G401 (cell line): ENCODE results near the gene GNAI2. TPM values are rescaled to one million over a fixed set of nuclear protein-coding genes. Genes with fewer than 3 reads are reported as not detected.
A peak's percentile ranks its signal among the peaks of the same experiment; 100 is the strongest.
"Not testable (repeated sequence)": the region's sequence is repeated elsewhere in the genome, so short reads cannot be mapped to it uniquely, and the experiment has no call there.

ENCODE experiments used
- DNase-seq: peaks from one replicate; pipeline ENCODE4 v3.0.0-alpha.2; 2015; ENCODE audit warnings: low spot score
- in situ Hi-C: cut with HindIII; loops from 2 replicates; pipeline ENCODE4 v1.10.0; 2016; ENCODE audit warnings: low sequenced_read_pairs, mixed read lengths
- total RNA-seq: library from RNA; depleted of rRNA; stranded (reverse); fragments of >200 nt; shearing (Covaris generic); gene quantifications from 2 replicates; pipeline ENCODE4 v1.2.3, GENCODE V29; 2014

Gene GNAI2
- total RNA-seq, 1 experiment from 2014 or later: 104 TPM

- no peak for DNase-seq
- in situ Hi-C loops: no loop called here
These were observed 15.0 kb upstream of the GNAI2 start for GRCh38 chr3:50221051-50221410.

GRCh38 chr3:50221411-50222168, 14.4 kb upstream of the GNAI2 start:
- in situ Hi-C loops: no loop called here
- no peak for DNase-seq

- DNase-seq: no peak
- in situ Hi-C loops: no loop called here
These were observed 13.9 kb upstream of the GNAI2 start for GRCh38 chr3:50222169-50222528.

GRCh38 chr3:50224639-50225038, 11.4 kb upstream of the GNAI2 start:
- in situ Hi-C loops: no loop called here
- no peak for DNase-seq

GRCh38 chr3:50226888-50227389, 9.1 kb upstream of the GNAI2 start:
- in situ Hi-C loops: no loop called here
- DNase-seq: peak; percentile 59

- in situ Hi-C loops: no loop called here
- peak; percentile 92 for DNase-seq
These were observed 8.4 kb upstream of the GNAI2 start for GRCh38 chr3:50227390-50228183.

- in situ Hi-C loops, DNase-seq: not testable (repeated sequence)
These were observed 7.7 kb upstream of the GNAI2 start for GRCh38 chr3:50228184-50228763.

GRCh38 chr3:50229490-50229889, 6.5 kb upstream of the GNAI2 start:
- no peak for DNase-seq
- in situ Hi-C loops: no loop called here

- in situ Hi-C loops: no loop called here
- DNase-seq: no peak
These were observed 5.8 kb upstream of the GNAI2 start for GRCh38 chr3:50230104-50230793.

- DNase-seq: no peak
- in situ Hi-C loops: no loop called here
These were observed 5.2 kb upstream of the GNAI2 start for GRCh38 chr3:50230794-50231125.

- DNase-seq: no peak
- in situ Hi-C loops: no loop called here
These were observed 4.4 kb upstream of the GNAI2 start for GRCh38 chr3:50231581-50231980.

- in situ Hi-C loops: no loop called here
- DNase-seq: no peak
These were observed 3.7 kb upstream of the GNAI2 start for GRCh38 chr3:50232303-50232702.

- DNase-seq: no peak
- in situ Hi-C loops: no loop called here
These were observed 2.8 kb upstream of the GNAI2 start for GRCh38 chr3:50233176-50233575.

- no peak for DNase-seq
- in situ Hi-C loops: no loop called here
These were observed 604 bp downstream of the GNAI2 start for GRCh38 chr3:50236484-50237132.

- no peak for DNase-seq
- in situ Hi-C loops: no loop called here
These were observed 1.2 kb downstream of the GNAI2 start for GRCh38 chr3:50237133-50237651.

GRCh38 chr3:50237754-50238548, 1.9 kb downstream of the GNAI2 start:
- peak; percentile 33 for DNase-seq
- in situ Hi-C loops: no loop called here

GRCh38 chr3:50238549-50239026, 2.6 kb downstream of the GNAI2 start:
- peak; percentile 70 for DNase-seq
- in situ Hi-C loops: no loop called here

- no peak for DNase-seq
- in situ Hi-C loops: loop anchor here (5.0 kb wide), 1 partner anchor 88 kb away; the partner anchor contains the start of gene TUSC2
These were observed 3.6 kb downstream of the GNAI2 start for GRCh38 chr3:50239649-50240048.
